Central memory CD8-positive, alpha-beta T cell (primary cell): ENCODE results near the gene ZCCHC14.
"Not testable (repeated sequence)": the region's sequence is repeated elsewhere in the genome, so short reads cannot be mapped to it uniquely, and the experiment has no call there.

ENCODE experiments used
- ATAC-seq: fragments of 150-1000 bp; cut with Tn5 transposase; replicated peaks from 2 replicates; pipeline ENCODE4 v1.10.0; 2022; ENCODE audit warnings: mild to moderate bottlenecking, moderate FRiP score, moderate number of reproducible peaks; ENCODE audit not compliant: poor library complexity, severe bottlenecking; ENCODE audit errors: extremely low read depth
- DNase-seq, 2 donors: peaks; one replicate each; pipeline ENCODE4 v3.0.0; 2021; ENCODE audit warnings: low spot score in 2 of 2
- H3K27ac Mint-ChIP-seq: one replicate; pipeline ENCODE4 v1.8.0; 2022; ENCODE audit warnings: low read depth, mild to moderate bottlenecking, moderate library complexity, mixed read lengths
- H3K27me3 Mint-ChIP-seq: one replicate; pipeline ENCODE4 v1.8.0; 2022; ENCODE audit warnings: mixed read lengths
- H3K36me3 Mint-ChIP-seq: one replicate; pipeline ENCODE4 v1.8.0; 2022; ENCODE audit warnings: mild to moderate bottlenecking, moderate library complexity, mixed read lengths; ENCODE audit not compliant: insufficient read depth
- H3K4me1 Mint-ChIP-seq: one replicate; pipeline ENCODE4 v1.8.0; 2022; ENCODE audit warnings: mixed read lengths
- H3K4me3 Mint-ChIP-seq: one replicate; pipeline ENCODE4 v1.8.0; 2022; ENCODE audit warnings: mild to moderate bottlenecking, moderate library complexity, mixed read lengths
- H3K9me3 Mint-ChIP-seq: one replicate; pipeline ENCODE4 v1.8.0; 2022; ENCODE audit warnings: mixed read lengths

Gene ZCCHC14

GRCh38 chr16:87407511-87408112, 85.2 kb downstream of the ZCCHC14 start:
- H3K9me3 Mint-ChIP-seq, result no peaks in the 10 kb centered on the region
- H3K4me3 Mint-ChIP-seq, result no peak overlapping the region
- H3K36me3 Mint-ChIP-seq, result peaks cover 37% of the 10 kb centered on the region
- H3K27ac Mint-ChIP-seq, result peak overlapping the region; percentile 44
- DNase-seq, result no peak
- no peak for ATAC-seq
- peaks cover 3% of the 10 kb centered on the region for H3K4me1 Mint-ChIP-seq
- no peaks in the 10 kb centered on the region for H3K27me3 Mint-ChIP-seq

- no peak overlapping the region for H3K4me3 Mint-ChIP-seq
- no peaks in the 10 kb centered on the region for H3K9me3 Mint-ChIP-seq
- peaks cover 4% of the 10 kb centered on the region for H3K4me1 Mint-ChIP-seq
- no peaks in the 10 kb centered on the region for H3K27me3 Mint-ChIP-seq
- no peak for ATAC-seq
- H3K27ac Mint-ChIP-seq, result no peak overlapping the region
- no peak for DNase-seq
- H3K36me3 Mint-ChIP-seq, result peaks cover 45% of the 10 kb centered on the region
These were observed 86.2 kb downstream of the ZCCHC14 start for GRCh38 chr16:87406495-87407088.

- no peaks in the 10 kb centered on the region for H3K27me3 Mint-ChIP-seq
- H3K9me3 Mint-ChIP-seq, result no peaks in the 10 kb centered on the region
- DNase-seq (no peak), ATAC-seq (no peak)
- no peak overlapping the region for H3K27ac Mint-ChIP-seq
- no peak overlapping the region for H3K4me3 Mint-ChIP-seq
- peaks cover 4% of the 10 kb centered on the region for H3K4me1 Mint-ChIP-seq
- H3K36me3 Mint-ChIP-seq, result peaks cover 61% of the 10 kb centered on the region
These were observed 87.8 kb downstream of the ZCCHC14 start for GRCh38 chr16:87404764-87405625.

GRCh38 chr16:87395181-87395842, 97.5 kb downstream of the ZCCHC14 start:
- Mint-ChIP-seq H3K36me3 (peaks cover 45% of the 10 kb centered on the region), H3K9me3 (no peaks in the 10 kb centered on the region), H3K27me3 (no peaks in the 10 kb centered on the region), H3K27ac (peak overlapping the region; percentile 29), H3K4me3 (no peak overlapping the region), H3K4me1 (peaks cover 37% of the 10 kb centered on the region)
- DNase-seq (no peak), ATAC-seq (no peak)

GRCh38 chr16:87393680-87394055, 99.2 kb downstream of the ZCCHC14 start:
- DNase-seq (no peak), ATAC-seq (no peak)
- no peaks in the 10 kb centered on the region for H3K9me3 Mint-ChIP-seq
- H3K4me3 Mint-ChIP-seq, result peak overlapping the region; percentile 84
- H3K4me1 Mint-ChIP-seq, result peaks cover 38% of the 10 kb centered on the region
- H3K36me3 Mint-ChIP-seq, result peaks cover 34% of the 10 kb centered on the region
- no peaks in the 10 kb centered on the region for H3K27me3 Mint-ChIP-seq
- peak overlapping the region; percentile 87 for H3K27ac Mint-ChIP-seq

GRCh38 chr16:87392821-87393679, 99.8 kb downstream of the ZCCHC14 start:
- H3K27ac Mint-ChIP-seq, result peak overlapping the region; percentile 87
- H3K27me3 Mint-ChIP-seq, result no peaks in the 10 kb centered on the region
- peak overlapping the region; percentile 84 for H3K4me3 Mint-ChIP-seq
- peaks cover 44% of the 10 kb centered on the region for H3K4me1 Mint-ChIP-seq
- H3K9me3 Mint-ChIP-seq, result no peaks in the 10 kb centered on the region
- ATAC-seq, result no peak
- DNase-seq, result no peak
- H3K36me3 Mint-ChIP-seq, result peaks cover 31% of the 10 kb centered on the region

- H3K27me3 Mint-ChIP-seq, result no peaks in the 10 kb centered on the region
- H3K27ac Mint-ChIP-seq, result peak within 1 kb of the TSS; percentile 89
- ATAC-seq (peak; percentile 59), DNase-seq (peak; percentile 98 to 99)
- H3K9me3 Mint-ChIP-seq, result no peaks in the 10 kb centered on the region
- peak within 1 kb of the TSS; percentile 84 for H3K4me3 Mint-ChIP-seq
- peaks cover 29% of the 10 kb centered on the region for H3K36me3 Mint-ChIP-seq
- H3K4me1 Mint-ChIP-seq, result peaks cover 52% of the 10 kb centered on the region
These were observed 100.6 kb downstream of the ZCCHC14 start, which contains the start of gene MAP1LC3B for GRCh38 chr16:87391950-87392820. Gene MAP1LC3B, plus strand, starts transcription at chr16:87392336. Its CDS starts 92 bp downstream, at chr16:87392428.

GRCh38 chr16:87391324-87391949, 101.4 kb downstream of the ZCCHC14 start:
- Mint-ChIP-seq H3K9me3 (no peaks in the 10 kb centered on the region), H3K4me1 (peaks cover 51% of the 10 kb centered on the region), H3K27me3 (no peaks in the 10 kb centered on the region), H3K27ac (peak overlapping the region; percentile 89), H3K4me3 (peak overlapping the region; percentile 82), H3K36me3 (peaks cover 24% of the 10 kb centered on the region)
- no peak for ATAC-seq
- no peak for DNase-seq

GRCh38 chr16:87390641-87391323, 102.0 kb downstream of the ZCCHC14 start:
- no peaks in the 10 kb centered on the region for H3K27me3 Mint-ChIP-seq
- peak overlapping the region; percentile 82 for H3K4me3 Mint-ChIP-seq
- peaks cover 26% of the 10 kb centered on the region for H3K36me3 Mint-ChIP-seq
- peak overlapping the region; percentile 89 for H3K27ac Mint-ChIP-seq
- H3K9me3 Mint-ChIP-seq, result no peaks in the 10 kb centered on the region
- ATAC-seq (no peak), DNase-seq (no peak)
- H3K4me1 Mint-ChIP-seq, result peaks cover 53% of the 10 kb centered on the region

GRCh38 chr16:87389914-87390313, 102.9 kb downstream of the ZCCHC14 start:
- peak overlapping the region; percentile 11 for H3K4me3 Mint-ChIP-seq
- H3K4me1 Mint-ChIP-seq, result peaks cover 52% of the 10 kb centered on the region
- H3K9me3 Mint-ChIP-seq, ATAC-seq, DNase-seq, H3K27me3 Mint-ChIP-seq: not testable (repeated sequence)
- H3K36me3 Mint-ChIP-seq, result peaks cover 27% of the 10 kb centered on the region
- H3K27ac Mint-ChIP-seq, result peak overlapping the region; percentile 35
